GM12878 (cell line): Measurements from ENCODE around the gene PP2D1. TPM values are rescaled to one million over a fixed set of nuclear protein-coding genes. Genes with fewer than 3 reads are reported as not detected.
A peak's percentile ranks its signal among the peaks of the same experiment; 100 is the strongest.

Experiments
- ATAC-seq: fragments of 200-7000 bp; cut with Tn5 transposase; 3 replicates; pipeline ENCODE4 v1.9.1; 2020; ENCODE audit warnings: mild to moderate bottlenecking, moderate library complexity
- BruUV-seq: library from RNA; stranded (reverse); fragments of 400-500 nt; replicated peaks from 2 replicates; lab custom pipeline; 2021; lab: Mats Ljungman, UMichigan
- CTCF ChIA-PET: fragments of 300-600 bp; sonication (Branson Sonifier 250); formaldehyde crosslinking; extraction: SDS; loops from one replicate; lab custom pipeline; 2021; ENCODE audit warnings: inconsistent platforms; lab: Yijun Ruan, JAX
- POLR2A ChIA-PET: fragments of 350-600 bp; formaldehyde crosslinking; extraction: SDS; loops from one replicate; lab custom pipeline; 2021; ENCODE audit warnings: inconsistent platforms; lab: Charles Lee
- RAD21 ChIA-PET: fragments of 300-600 bp; sonication (Branson Sonifier 250); formaldehyde crosslinking; loops from one replicate; lab custom pipeline; 2023; ENCODE audit warnings: antibody characterized with exemption; ENCODE audit not compliant: unreplicated experiment; lab: Charles Lee
- SMC1A ChIA-PET: fragments of 300-600 bp; sonication (Branson Sonifier 250); formaldehyde crosslinking; loops from one replicate; lab custom pipeline; 2023; ENCODE audit not compliant: unreplicated experiment, uncharacterized antibody; lab: Charles Lee
- DNase-seq: peaks from one replicate; pipeline ENCODE4 v3.0.0-alpha.2; 2011; ENCODE audit warnings: low read depth, low spot score
- FAIRE-seq: peaks from 3 replicates; lab custom pipeline; 2011; peaks lifted over from hg19 to GRCh38; lab: Jason Lieb, UNC
- H2AFZ ChIP-seq: 2 replicates; pipeline ENCODE4 v1.6.0; 2011; ENCODE audit warnings: low read depth, low read length, control low read depth; ENCODE audit not compliant: control insufficient read depth
- H3K27ac ChIP-seq: 2 replicates; pipeline ENCODE4 v1.5.1; 2011; ENCODE audit warnings: control low read depth; ENCODE audit not compliant: control insufficient read depth, insufficient read depth
- H3K27me3 ChIP-seq, 2 experiments: replicated peaks in 1 of 2; 2 replicates each; pipeline versions ENCODE4 v1.6.0 to v1.6.1; 2011; ENCODE audit warnings: low read length in 1 of 2; ENCODE audit not compliant: control insufficient read depth in 2 of 2, insufficient read depth in 2 of 2
- H3K36me3 ChIP-seq, 2 experiments: 2 replicates each; pipeline ENCODE4 v1.5.1; 2011; ENCODE audit warnings: low read length in 1 of 2; ENCODE audit not compliant: control insufficient read depth in 2 of 2, insufficient read depth in 2 of 2
- H3K4me1 ChIP-seq: 2 replicates; pipeline ENCODE4 v1.6.1; 2011; ENCODE audit warnings: mild to moderate bottlenecking, low read length, moderate library complexity, mixed read lengths; ENCODE audit not compliant: control insufficient read depth, insufficient read depth
- H3K4me2 ChIP-seq: 2 replicates; pipeline ENCODE4 v1.6.0; 2011; ENCODE audit warnings: control low read depth; ENCODE audit not compliant: control insufficient read depth, insufficient read depth
- H3K4me3 ChIP-seq: fragments of 200-600 bp; sonication (generic); 2 replicates; pipeline ENCODE4 v1.5.1; 2016
- H3K79me2 ChIP-seq: 2 replicates; pipeline ENCODE4 v1.6.0; 2011; ENCODE audit warnings: low read length; ENCODE audit not compliant: control insufficient read depth, insufficient read depth
- H3K9ac ChIP-seq: 2 replicates; pipeline ENCODE4 v1.8.0; 2011; ENCODE audit warnings: low read length, control low read depth, mixed read lengths; ENCODE audit not compliant: control insufficient read depth, insufficient read depth
- H3K9me3 ChIP-seq: replicated peaks from 3 replicates; pipeline ENCODE4 v1.5.1; 2011; ENCODE audit warnings: mild to moderate bottlenecking, low read length; ENCODE audit not compliant: control insufficient read depth, insufficient read depth
- H4K20me1 ChIP-seq: 2 replicates; pipeline ENCODE4 v1.6.0; 2011; ENCODE audit not compliant: control insufficient read depth, insufficient read depth
- CBFB ChIP-seq: IDR thresholded peaks from 2 replicates; pipeline ENCODE4 v1.6.1; 2016; ENCODE audit warnings: antibody characterized with exemption, low read depth
- CHD1 ChIP-seq: IDR thresholded peaks from 2 replicates; pipeline ENCODE4 v1.6.1; 2012; ENCODE audit warnings: low read depth, low read length, improper control_type of control experiment
- CHD2 ChIP-seq: IDR thresholded peaks from 2 replicates; pipeline ENCODE4 v1.6.1; 2011; ENCODE audit warnings: low read depth, low read length, improper control_type of control experiment, borderline replicate concordance
- IKZF2 ChIP-seq, 2 experiments: fragments of 450-650 bp; IDR thresholded peaks; 2 replicates each; pipeline ENCODE4 v1.6.1; 2017; ENCODE audit warnings: mild to moderate bottlenecking in 2 of 2, moderate library complexity in 2 of 2
- PRDM15 ChIP-seq: fragments of 450-650 bp; formaldehyde crosslinking; IDR thresholded peaks from 2 replicates; pipeline ENCODE4 v1.4.0; 2020; ENCODE audit warnings: mild to moderate bottlenecking, moderate library complexity
- SKIL ChIP-seq: fragments of 450-650 bp; IDR thresholded peaks from 2 replicates; pipeline ENCODE4 v1.6.1; 2017; ENCODE audit warnings: mild to moderate bottlenecking, low read depth, inconsistent platforms; ENCODE audit not compliant: poor library complexity, severe bottlenecking
- SMAD1 ChIP-seq: fragments of 450-650 bp; IDR thresholded peaks from 2 replicates; pipeline ENCODE4 v1.6.1; 2018; ENCODE audit warnings: mild to moderate bottlenecking, low read depth; ENCODE audit not compliant: partially characterized antibody
- SMARCA5 ChIP-seq: fragments of 450-650 bp; IDR thresholded peaks from 2 replicates; pipeline ENCODE4 v1.6.1; 2017; ENCODE audit warnings: mild to moderate bottlenecking
- WGBS: methylation state at CpG from one replicate; pipeline ENCODE4 v1.1.6; 2016; ENCODE audit warnings: low lambda C conversion rate; ENCODE audit not compliant: insufficient replicate concordance, insufficient coverage; ENCODE audit errors: missing lambda C conversion rate; 5-methylcytosine and 5-hydroxymethylcytosine counted together
- in situ Hi-C: fragments of 300-500 bp; cut with MboI; formaldehyde crosslinking; loops from 9 replicates; pipeline ENCODE4 v1.14.3; 2018; ENCODE audit warnings: mixed read lengths
- intact Hi-C: fragments of 100-400 bp; cut with micrococcal nuclease; formaldehyde crosslinking; loops from one replicate; pipeline ENCODE4 v1.14.2; 2022; ENCODE audit not compliant: unreplicated experiment
- polyA plus RNA-seq, 11 experiments: library from polyadenylated mRNA; depleted of rRNA in 4 of 11; unstranded in 6 of 11; stranded (reverse) in 5 of 11; fragments of >200 nt; fragmentation: Nextera tagmentation in 4 of 11; fragmentation: Illumina TruSeq in 1 of 11; extraction: Ambion mirVana in 4 of 11; extraction: Trizol in 1 of 11; gene quantifications; 1 replicate in 1 of 11; 2 replicates in 10 of 11; pipeline versions ENCODE4 v1.2.1 to v1.2.3, GENCODE V29; 2011 to 2016; ENCODE audit warnings: inconsistent platforms in 2 of 11, missing spikeins in 2 of 11, low read depth in 1 of 11
- total RNA-seq, 4 experiments: library from RNA; depleted of rRNA in 3 of 4; stranded (reverse); fragments of >200 nt in 3 of 4; fragmentation: Illumina TruSeq in 1 of 4; extraction: Trizol in 1 of 4; gene quantifications; 2 replicates each; pipeline versions ENCODE4 v1.2.1 to v1.2.3, GENCODE V29; 2013 to 2021
- TF ChIP-seq, protein P1 (sequence below): fragments of 450-650 bp; IDR thresholded peaks from 2 replicates; pipeline ENCODE4 v1.6.1; 2016; ENCODE audit warnings: mild to moderate bottlenecking

PP2D1 gene
- total and polyA plus RNA-seq, 10 of the 15 experiments (the other 5 are each of a cell fraction or from before 2014, with no cell fraction given): 0.04 to 0.18 (median 0.17) TPM; not detected in 7

DNA sequence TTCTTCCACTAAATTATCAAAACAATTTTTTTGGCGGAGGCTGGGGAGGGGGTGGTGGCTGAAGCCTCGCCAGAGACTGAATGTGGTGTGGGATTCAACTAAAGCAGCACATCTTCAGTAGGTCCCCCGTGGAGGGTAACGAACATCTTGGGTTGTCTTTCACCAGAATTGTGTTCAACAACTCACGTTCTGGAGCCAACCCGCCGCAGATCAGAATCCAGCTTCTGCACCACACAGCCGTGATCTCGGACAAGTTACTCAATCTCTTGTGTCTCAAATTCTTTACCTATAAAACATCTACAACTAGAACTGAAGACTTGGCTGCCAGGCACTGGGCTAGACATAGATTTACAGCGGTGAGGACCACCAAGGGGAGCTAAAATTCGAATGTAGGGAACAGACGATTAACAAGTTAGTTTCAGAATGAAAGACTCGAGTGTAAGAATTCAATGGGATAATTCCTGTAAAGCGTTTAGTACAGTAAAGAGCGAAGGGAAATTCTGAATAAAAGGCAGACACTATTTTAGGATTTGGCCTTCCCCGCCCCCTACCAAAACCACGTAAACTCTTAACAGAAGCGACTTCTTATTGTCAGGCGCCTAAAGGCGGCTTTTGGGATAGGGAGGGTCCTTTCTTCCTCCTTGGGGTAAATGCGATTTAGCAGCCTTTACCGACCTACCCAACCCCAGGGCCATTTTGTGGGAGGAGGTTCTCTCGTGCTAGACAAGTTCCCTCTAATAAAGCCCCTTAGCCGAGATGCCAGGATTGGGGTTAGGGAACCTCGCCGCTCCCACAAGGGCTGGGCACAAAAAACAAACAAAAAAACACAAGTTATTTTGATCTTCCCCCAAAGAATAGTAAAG, 65.9 kb downstream of the PP2D1 start:
- in situ Hi-C loops (loop anchor here (5.0 kb wide), 1 partner anchor 241 kb away; the partner anchor contains the start of gene SGO1), intact Hi-C loops (loop anchor here (2.0 to 5.0 kb wide), 2 partner anchors 13 to 59 kb away; no protein-coding TSS in a partner anchor)
- POLR2A ChIA-PET: interaction anchor here (0.5 kb wide), 1 partner anchor 236 kb away, joined by 4 read pairs; no protein-coding TSS in a partner anchor
- H3K79me2 ChIP-seq: peaks cover 44% of the 10 kb centered on the region
- no peaks in the 10 kb centered on the region for H3K27me3 ChIP-seq
- H3K9ac ChIP-seq: peak overlapping the region; percentile 75
- H3K4me1 ChIP-seq: peaks cover 3% of the 10 kb centered on the region; the same call in 1 of the 2 replicates
- WGBS: 73% methylated on average over 26 of the region's 26 CpGs
- SMC1A ChIA-PET: interaction anchor here (0.6 to 1.3 kb wide), 4 partner anchors 9 to 238 kb away, joined by 3 to 5 read pairs (median 4); no protein-coding TSS in a partner anchor
- DNase-seq (no peak), ATAC-seq (peak; percentile 11), FAIRE-seq (no peak)
- CTCF ChIA-PET: no interaction called here
- H3K9me3 ChIP-seq: no peaks in the 10 kb centered on the region
- peak overlapping the region; percentile 90 for H3K4me2 ChIP-seq
- RAD21 ChIA-PET: interaction anchor here (1.8 kb wide), 1 partner anchor 15 kb away, joined by 4 read pairs; no protein-coding TSS in a partner anchor
- peak overlapping the region; percentile 86 for H2AFZ ChIP-seq
- peak overlapping the region; percentile 89 for H3K4me3 ChIP-seq
- BruUV-seq: TSS peak; percentile 97
- peak overlapping the region; percentile 79 for H3K27ac ChIP-seq
- H4K20me1 ChIP-seq: no peaks in the 10 kb centered on the region
- peaks cover 0 to 5% of the 10 kb centered on the region in 2 experiments; a peak in 2 of 4 replicates for H3K36me3 ChIP-seq
- TF ChIP-seq PRDM15 (CRISPR knock-in tag) (no peak), IKZF2 (IDR thresholded peaks at IDR 0.05) (no peak; a peak in 1 of 4 replicates), SMAD1 (no peak), CHD2 (no peak), SKIL (peak; percentile 69), CBFB (peak; percentile 34; the same call in 1 of the 2 replicates), CHD1 (no peak), SMARCA5 (no peak)
- TF ChIP-seq, protein P1, sequence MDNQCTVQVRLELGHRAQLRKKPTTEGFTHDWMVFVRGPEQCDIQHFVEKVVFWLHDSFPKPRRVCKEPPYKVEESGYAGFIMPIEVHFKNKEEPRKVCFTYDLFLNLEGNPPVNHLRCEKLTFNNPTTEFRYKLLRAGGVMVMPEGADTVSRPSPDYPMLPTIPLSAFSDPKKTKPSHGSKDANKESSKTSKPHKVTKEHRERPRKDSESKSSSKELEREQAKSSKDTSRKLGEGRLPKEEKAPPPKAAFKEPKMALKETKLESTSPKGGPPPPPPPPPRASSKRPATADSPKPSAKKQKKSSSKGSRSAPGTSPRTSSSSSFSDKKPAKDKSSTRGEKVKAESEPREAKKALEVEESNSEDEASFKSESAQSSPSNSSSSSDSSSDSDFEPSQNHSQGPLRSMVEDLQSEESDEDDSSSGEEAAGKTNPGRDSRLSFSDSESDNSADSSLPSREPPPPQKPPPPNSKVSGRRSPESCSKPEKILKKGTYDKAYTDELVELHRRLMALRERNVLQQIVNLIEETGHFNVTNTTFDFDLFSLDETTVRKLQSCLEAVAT: no peak
